Measurements from ENCODE around the gene HYI.

DNA sequence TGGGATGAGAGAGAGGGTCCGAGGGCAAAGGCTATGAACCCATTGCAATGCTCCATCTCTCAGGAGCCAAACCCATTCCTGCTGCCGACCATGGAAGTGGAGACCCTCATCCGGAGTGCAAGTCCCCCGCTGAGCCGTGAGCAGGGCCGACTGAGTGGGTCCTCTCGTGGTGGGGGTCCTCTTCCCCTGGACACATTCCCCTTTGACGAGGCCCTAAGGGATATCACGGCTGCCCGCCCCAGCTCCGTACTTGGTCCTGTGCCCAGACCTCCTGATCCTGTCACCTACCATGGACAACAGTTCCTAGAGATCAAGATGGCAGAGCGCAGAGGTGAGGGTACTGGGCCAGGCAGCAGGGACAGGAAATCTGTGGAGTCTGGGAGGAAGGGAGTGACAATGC is 11.0 kb downstream of the HYI start:
- TF ChIP-seq POLR2AphosphoS5 (IDR thresholded peaks at IDR 0.05; ENCODE audit: low read depth) (no peak), CTCF (conservative IDR thresholded peaks at IDR 0.05; ENCODE audit: low read depth in 2 of 2) (no peak), CREB1 (CRISPR knock-in tag; IDR thresholded peaks at IDR 0.05; ENCODE audit: low read depth) (no peak), EZH2 (IDR thresholded peaks at IDR 0.05; ENCODE audit: low read depth, unreplicated experiment) (no peak), EZH2phosphoT487 (IDR thresholded peaks at IDR 0.05; ENCODE audit: unreplicated experiment) (no peak)
